PC-9 (cell line): ENCODE measurements around the gene GLIPR1L2. TPM values are rescaled to one million over a fixed set of nuclear protein-coding genes. Genes with fewer than 3 reads are reported as not detected.

Experiments
- BruUV-seq: library from RNA; stranded (reverse); fragments of 400-500 nt; replicated peaks from 2 replicates; lab custom pipeline; 2021; lab: Mats Ljungman, UMichigan
- CTCF ChIA-PET: fragments of 300-600 bp; sonication (Branson Sonifier 250); formaldehyde crosslinking; loops from one replicate; lab custom pipeline; 2022; ENCODE audit warnings: antibody characterized with exemption; lab: Charles Lee
- POLR2A ChIA-PET: fragments of 300-600 bp; sonication (Branson Sonifier 250); formaldehyde crosslinking; loops from one replicate; lab custom pipeline; 2022; ENCODE audit warnings: antibody characterized with exemption; ENCODE audit not compliant: unreplicated experiment; lab: Charles Lee
- DNase-seq, 2 experiments: peaks; one replicate each; pipeline versions ENCODE4 v3.0.0 to v3.0.0-alpha.2; 2015 to 2022; ENCODE audit warnings: mixed read lengths in 1 of 2
- H2AFZ ChIP-seq: fragments of 200-600 bp; sonication (generic); 2 replicates; pipeline ENCODE4 v1.8.1; 2017; ENCODE audit warnings: antibody characterized with exemption
- H3F3A ChIP-seq: fragments of 200-600 bp; sonication (generic); 2 replicates; pipeline ENCODE4 v1.8.1; 2017; ENCODE audit warnings: antibody characterized with exemption, mild to moderate bottlenecking, low read depth; ENCODE audit not compliant: insufficient read depth
- H3K27ac ChIP-seq: fragments of 200-600 bp; sonication (generic); 2 replicates; pipeline ENCODE4 v1.6.1; 2016; ENCODE audit warnings: mixed run types
- H3K27me3 ChIP-seq: fragments of 200-600 bp; sonication (generic); 2 replicates; pipeline ENCODE4 v1.6.1; 2016; ENCODE audit warnings: low read depth, mixed run types; ENCODE audit not compliant: insufficient read depth
- H3K36me3 ChIP-seq: fragments of 200-600 bp; sonication (generic); 2 replicates; pipeline ENCODE4 v1.6.1; 2016; ENCODE audit warnings: low read depth, mixed run types
- H3K4me1 ChIP-seq: fragments of 200-600 bp; sonication (generic); replicated peaks from 2 replicates; pipeline ENCODE4 v1.6.1; 2016; ENCODE audit warnings: mixed run types; ENCODE audit not compliant: insufficient read depth
- H3K4me2 ChIP-seq: fragments of 200-600 bp; sonication (generic); 2 replicates; pipeline ENCODE4 v1.6.1; 2017; ENCODE audit warnings: mixed run types
- H3K4me3 ChIP-seq: fragments of 200-600 bp; sonication (generic); 2 replicates; pipeline ENCODE4 v1.6.1; 2016; ENCODE audit warnings: mixed run types
- H3K79me2 ChIP-seq: fragments of 200-600 bp; sonication (generic); 2 replicates; pipeline ENCODE4 v1.6.1; 2017; ENCODE audit warnings: low read depth, mixed run types
- H3K9me2 ChIP-seq: fragments of 200-600 bp; sonication (generic); 2 replicates; pipeline ENCODE4 v1.8.1; 2017; ENCODE audit warnings: mild to moderate bottlenecking; ENCODE audit not compliant: insufficient read depth
- H3K9me3 ChIP-seq: fragments of 200-600 bp; sonication (generic); 2 replicates; pipeline ENCODE4 v1.8.1; 2016; ENCODE audit warnings: low read depth; ENCODE audit not compliant: insufficient read depth
- H4K20me1 ChIP-seq: fragments of 200-600 bp; sonication (generic); 2 replicates; pipeline ENCODE4 v1.8.1; 2017; ENCODE audit not compliant: insufficient read depth
- EZH2 ChIP-seq: fragments of 200-600 bp; sonication (generic); IDR thresholded peaks from 2 replicates; pipeline ENCODE4 v1.8.0; 2017; ENCODE audit warnings: antibody characterized with exemption, low read depth
- intact Hi-C: fragments of 100-400 bp; cut with micrococcal nuclease; formaldehyde crosslinking; loops from one replicate; pipeline ENCODE4 v1.10.0; 2022; ENCODE audit not compliant: unreplicated experiment
- total RNA-seq: library from RNA; stranded (reverse); gene quantifications from 2 replicates; pipeline ENCODE4 v1.2.3, GENCODE V29; 2021
- TF ChIP-seq, protein P1 (sequence below): fragments of 200-600 bp; sonication (generic); conservative IDR thresholded peaks from 2 replicates; pipeline ENCODE4 v1.6.1; 2017; ENCODE audit warnings: mixed run types, antibody characterized with exemption, mild to moderate bottlenecking, moderate library complexity

Gene GLIPR1L2
- total RNA-seq, 1 experiment from 2014 or later: not detected

DNA sequence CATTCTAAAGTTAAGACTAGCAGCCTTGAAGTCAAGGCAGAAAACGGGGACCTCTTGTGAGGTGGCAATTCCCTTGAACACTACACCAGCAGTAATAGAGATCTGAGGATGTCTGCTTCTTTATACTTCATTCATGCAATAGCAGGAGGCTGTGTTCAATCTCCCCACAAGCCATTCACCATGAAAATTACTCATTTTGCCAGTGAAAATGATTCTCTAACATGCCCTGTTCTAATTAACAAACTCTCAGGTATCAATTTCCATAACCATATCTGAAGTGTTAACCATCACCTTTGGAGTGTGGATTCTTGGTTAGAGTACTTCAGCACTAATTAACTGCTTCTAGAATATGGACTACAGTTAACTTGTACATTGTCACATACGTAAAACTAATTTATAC, 86.2 kb downstream of the GLIPR1L2 start:
- Histone ChIP-seq H3K27ac (no peak overlapping the region), H3K9me3 (no peaks in the 10 kb centered on the region), H3K79me2 (no peaks in the 10 kb centered on the region), H3K27me3 (no peaks in the 10 kb centered on the region), H3K36me3 (no peaks in the 10 kb centered on the region), H2AFZ (no peak overlapping the region), H3K9me2 (no peaks in the 10 kb centered on the region), H4K20me1 (no peaks in the 10 kb centered on the region), H3K4me2 (no peak overlapping the region), H3F3A (no peaks in the 10 kb centered on the region), H3K4me1 (peaks cover 11% of the 10 kb centered on the region; the same call in 1 of the 2 replicates), H3K4me3 (no peak overlapping the region)
- BruUV-seq: no TSS peak
- ChIA-PET CTCF (no interaction called here), POLR2A (no interaction called here)
- DNase-seq: no peak
- intact Hi-C loops: no loop called here
- TF ChIP-seq EZH2: no peak
- TF ChIP-seq, protein P1, sequence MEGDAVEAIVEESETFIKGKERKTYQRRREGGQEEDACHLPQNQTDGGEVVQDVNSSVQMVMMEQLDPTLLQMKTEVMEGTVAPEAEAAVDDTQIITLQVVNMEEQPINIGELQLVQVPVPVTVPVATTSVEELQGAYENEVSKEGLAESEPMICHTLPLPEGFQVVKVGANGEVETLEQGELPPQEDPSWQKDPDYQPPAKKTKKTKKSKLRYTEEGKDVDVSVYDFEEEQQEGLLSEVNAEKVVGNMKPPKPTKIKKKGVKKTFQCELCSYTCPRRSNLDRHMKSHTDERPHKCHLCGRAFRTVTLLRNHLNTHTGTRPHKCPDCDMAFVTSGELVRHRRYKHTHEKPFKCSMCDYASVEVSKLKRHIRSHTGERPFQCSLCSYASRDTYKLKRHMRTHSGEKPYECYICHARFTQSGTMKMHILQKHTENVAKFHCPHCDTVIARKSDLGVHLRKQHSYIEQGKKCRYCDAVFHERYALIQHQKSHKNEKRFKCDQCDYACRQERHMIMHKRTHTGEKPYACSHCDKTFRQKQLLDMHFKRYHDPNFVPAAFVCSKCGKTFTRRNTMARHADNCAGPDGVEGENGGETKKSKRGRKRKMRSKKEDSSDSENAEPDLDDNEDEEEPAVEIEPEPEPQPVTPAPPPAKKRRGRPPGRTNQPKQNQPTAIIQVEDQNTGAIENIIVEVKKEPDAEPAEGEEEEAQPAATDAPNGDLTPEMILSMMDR: no peak

DNA sequence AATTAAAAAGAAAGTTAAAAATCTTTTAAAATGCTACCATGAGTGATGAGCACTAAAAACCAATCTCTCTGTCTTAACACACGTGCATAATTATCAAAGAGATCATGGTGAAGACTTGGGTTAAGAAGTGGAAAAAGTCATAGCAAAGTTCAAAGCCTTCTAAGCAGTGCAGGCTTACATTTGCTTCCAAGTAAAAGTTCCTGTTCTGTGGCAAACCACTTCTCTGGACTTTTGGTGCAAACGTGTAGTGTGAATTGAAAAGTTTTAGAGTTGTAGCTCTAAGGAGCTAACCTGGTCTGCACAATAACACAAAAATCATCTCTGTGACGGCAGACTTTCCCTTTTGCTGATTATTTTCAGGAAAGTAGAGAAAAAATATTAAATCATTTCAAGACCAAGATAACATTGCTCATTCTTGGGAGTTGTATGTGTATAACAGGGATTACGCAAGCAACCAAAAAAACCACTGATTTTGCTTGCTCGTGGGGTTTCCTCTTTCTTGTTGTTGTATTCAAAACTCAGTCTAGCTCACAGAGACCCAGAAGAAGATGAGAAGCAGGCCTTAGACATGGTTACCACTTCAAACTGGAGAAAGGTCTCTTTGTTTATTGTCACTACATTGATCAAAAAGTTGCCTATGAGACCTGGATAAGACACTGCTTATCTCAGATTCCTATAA, 87.4 kb downstream of the GLIPR1L2 start:
- peaks cover 11% of the 10 kb centered on the region; the same call in 1 of the 2 replicates for H3K4me1 ChIP-seq
- no peaks in the 10 kb centered on the region for H3K9me3 ChIP-seq
- H3K27ac ChIP-seq: no peak overlapping the region
- intact Hi-C loops: no loop called here
- H3K27me3 ChIP-seq: no peaks in the 10 kb centered on the region
- H3K9me2 ChIP-seq: no peaks in the 10 kb centered on the region
- H2AFZ ChIP-seq: no peak overlapping the region
- no peak overlapping the region for H3K4me2 ChIP-seq
- no peak for DNase-seq
- no peaks in the 10 kb centered on the region for H3K36me3 ChIP-seq
- H3K79me2 ChIP-seq: no peaks in the 10 kb centered on the region
- H3F3A ChIP-seq: no peaks in the 10 kb centered on the region
- no TSS peak for BruUV-seq
- no peaks in the 10 kb centered on the region for H4K20me1 ChIP-seq
- TF ChIP-seq EZH2: no peak
- TF ChIP-seq, protein P1: no peak
- no peak overlapping the region for H3K4me3 ChIP-seq
- CTCF ChIA-PET: no interaction called here
- POLR2A ChIA-PET: no interaction called here

DNA sequence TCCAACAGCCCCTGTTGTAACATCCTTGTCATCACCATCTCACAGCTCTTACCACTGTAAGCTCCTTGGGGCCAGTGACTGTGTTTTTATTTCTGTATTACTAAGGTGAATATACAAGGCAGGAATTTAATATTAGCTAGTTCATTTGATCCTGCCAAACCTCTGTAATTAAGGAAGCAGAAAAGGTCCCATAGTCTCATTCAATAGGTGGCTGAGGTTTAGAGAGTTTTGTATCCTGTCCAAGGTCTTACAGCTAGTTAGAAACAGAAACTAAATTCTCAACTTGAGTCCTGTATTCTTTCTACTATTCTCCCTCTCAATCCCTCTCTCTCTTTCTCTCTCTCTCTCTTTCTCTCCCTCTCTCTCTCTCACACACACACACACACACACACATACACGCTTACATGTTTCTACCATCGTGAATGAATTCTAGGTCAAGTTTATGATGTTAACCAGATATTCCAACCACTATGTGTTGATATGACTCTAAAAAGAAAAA, 89.1 kb downstream of the GLIPR1L2 start:
- H3K9me2 ChIP-seq: no peaks in the 10 kb centered on the region
- POLR2A ChIA-PET: interaction anchor here (0.6 to 1.7 kb wide), 4 partner anchors 17 to 973 kb away, joined by 4 to 11 read pairs (median 8); partner anchors contain the start of gene GLIPR1L2
- BruUV-seq: TSS peak; percentile 92
- no peak overlapping the region for H3K4me2 ChIP-seq
- H4K20me1 ChIP-seq: no peaks in the 10 kb centered on the region
- H3K4me3 ChIP-seq: no peak overlapping the region
- no peaks in the 10 kb centered on the region for H3K79me2 ChIP-seq
- peaks cover 11% of the 10 kb centered on the region; the same call in 1 of the 2 replicates for H3K4me1 ChIP-seq
- intact Hi-C loops: loop anchor here (1.0 kb wide), 1 partner anchor 89 kb away; the partner anchor contains the start of gene GLIPR1L2
- H3K36me3 ChIP-seq: no peaks in the 10 kb centered on the region
- H3F3A ChIP-seq: no peaks in the 10 kb centered on the region
- H2AFZ ChIP-seq: no peak overlapping the region; the same call in 1 of the 2 replicates
- CTCF ChIA-PET: interaction anchor here (0.8 kb wide), 1 partner anchor 91 kb away, joined by 3 read pairs; no protein-coding TSS in a partner anchor
- TF ChIP-seq, protein P1: no peak
- no peaks in the 10 kb centered on the region for H3K27me3 ChIP-seq
- no peaks in the 10 kb centered on the region for H3K9me3 ChIP-seq
- no peak for DNase-seq
- H3K27ac ChIP-seq: no peak overlapping the region
